A673 (cell line): ENCODE data around the gene CARMIL1.

Experiments
- CTCF ChIP-seq: fragments of 300-800, 200-600 bp; sonication (generic); conservative IDR thresholded peaks from 2 replicates; pipeline ENCODE4 v1.5.1; 2017; ENCODE audit warnings: low read depth, mild to moderate bottlenecking, antibody characterized with exemption, low read length, moderate library complexity, mixed read lengths
- EZH2 ChIP-seq: fragments of 200-600 bp; sonication (generic); IDR thresholded peaks from 2 replicates; pipeline ENCODE4 v1.6.1; 2017; ENCODE audit warnings: borderline replicate concordance, low read depth, mild to moderate bottlenecking, mixed read lengths, antibody characterized with exemption, low read length; ENCODE audit not compliant: poor library complexity, severe bottlenecking

DNA sequence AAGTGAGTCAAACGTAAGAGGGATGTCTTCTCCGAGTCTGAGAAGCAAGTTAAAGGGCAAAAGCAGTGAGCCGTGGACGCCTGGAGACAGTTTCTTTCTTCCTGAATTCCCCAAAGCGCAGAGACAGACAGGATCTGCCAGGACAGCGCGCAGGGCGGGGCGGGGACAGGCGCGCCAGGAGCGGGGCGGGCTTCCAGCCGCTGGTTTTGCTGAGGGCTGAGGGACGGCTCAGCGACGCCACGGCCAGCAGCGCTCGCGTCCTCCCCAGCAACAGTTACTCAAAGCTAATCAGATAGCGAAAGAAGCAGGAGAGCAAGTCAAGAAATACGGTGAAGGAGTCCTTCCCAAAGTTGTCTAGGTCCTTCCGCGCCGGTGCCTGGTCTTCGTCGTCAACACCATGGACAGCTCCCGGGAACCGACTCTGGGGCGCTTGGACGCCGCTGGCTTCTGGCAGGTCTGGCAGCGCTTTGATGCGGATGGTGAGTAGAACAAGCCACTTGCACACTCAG lies 372.9 kb downstream of the CARMIL1 start, which contains the start of gene SCGN:
- TF ChIP-seq CTCF (no peak), EZH2 (no peak)
